GM18526 (cell line): ENCODE measurements around the gene MTCH1.

ENCODE experiments used
- POLR2A ChIP-seq: IDR thresholded peaks from 3 replicates; pipeline ENCODE4 v1.6.1; 2011; ENCODE audit not compliant: insufficient read length; ENCODE audit errors: extremely low read depth

MTCH1 gene

DNA sequence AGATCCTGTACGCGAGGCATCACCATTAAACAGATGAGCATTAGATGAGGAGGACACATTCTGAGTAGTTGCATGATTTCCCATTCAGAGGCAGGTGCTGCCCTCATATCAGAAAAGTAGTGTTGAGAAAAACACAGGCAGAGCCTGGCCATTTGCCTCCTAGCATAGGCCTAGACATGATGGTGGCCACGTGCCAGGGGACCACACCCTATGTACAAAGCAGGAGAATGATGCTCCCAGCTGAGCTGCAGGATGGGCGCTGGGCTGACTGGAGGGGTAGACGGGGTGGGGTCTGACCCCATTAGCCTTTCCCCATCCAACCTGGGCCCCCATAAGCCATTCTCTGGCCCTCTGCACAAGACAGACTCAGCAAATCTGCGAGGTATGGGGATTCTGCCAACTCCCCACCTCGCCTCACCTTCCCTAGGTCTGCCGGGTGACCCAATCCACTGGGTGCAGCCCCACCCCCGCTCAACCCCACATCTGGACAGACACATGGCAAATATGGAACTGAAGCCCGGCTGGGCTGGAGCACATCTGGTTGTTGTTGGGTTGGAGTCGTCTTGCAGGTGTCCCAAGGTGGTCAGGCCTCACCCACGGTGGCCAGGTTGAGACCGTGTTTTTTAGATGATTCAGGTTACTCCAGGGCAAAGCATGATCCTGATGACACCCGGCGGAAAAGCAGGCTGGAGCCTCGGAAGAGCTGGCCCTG, 17.6 kb downstream of the MTCH1 start:
- TF ChIP-seq POLR2A: no peak

DNA sequence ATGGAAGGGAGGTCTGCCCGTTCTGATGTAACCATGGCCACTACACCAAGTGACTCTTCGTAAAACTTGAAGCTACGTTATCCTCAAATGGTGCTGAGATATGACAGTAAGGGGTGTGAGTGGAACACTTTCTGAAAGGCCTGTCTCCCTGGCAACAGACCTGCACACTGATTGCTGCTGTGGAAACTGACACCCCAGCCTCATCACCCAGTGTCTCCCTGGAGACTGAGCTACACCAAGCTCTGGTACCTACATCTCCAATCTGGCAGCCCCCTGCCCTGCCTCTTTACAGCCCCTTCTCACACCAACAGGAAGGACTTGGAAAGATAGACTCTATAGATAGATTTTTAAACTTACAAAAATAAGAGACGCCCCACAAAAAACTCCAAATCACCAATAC, 18.2 kb downstream of the MTCH1 start:
- TF ChIP-seq POLR2A: no peak

DNA sequence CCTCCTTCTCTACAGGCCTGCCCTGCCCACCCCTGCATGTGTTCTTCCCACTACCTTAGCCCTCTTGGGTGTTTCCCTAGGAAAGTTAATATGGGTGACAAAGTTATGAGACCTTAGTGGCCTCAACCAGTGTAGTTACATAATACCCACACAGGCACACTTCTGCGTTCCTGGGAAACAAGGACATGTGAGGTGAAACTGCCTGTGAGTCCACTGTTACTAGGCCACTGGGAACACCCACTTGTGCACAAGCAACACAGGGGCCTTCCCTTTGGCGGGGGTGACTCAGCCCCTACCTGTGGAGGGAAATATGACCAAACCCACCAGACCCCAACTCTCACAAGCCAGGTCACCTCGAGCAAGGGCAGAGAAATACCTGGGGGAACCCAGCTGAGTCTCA, 18.7 kb downstream of the MTCH1 start:
- no peak for TF ChIP-seq POLR2A

DNA sequence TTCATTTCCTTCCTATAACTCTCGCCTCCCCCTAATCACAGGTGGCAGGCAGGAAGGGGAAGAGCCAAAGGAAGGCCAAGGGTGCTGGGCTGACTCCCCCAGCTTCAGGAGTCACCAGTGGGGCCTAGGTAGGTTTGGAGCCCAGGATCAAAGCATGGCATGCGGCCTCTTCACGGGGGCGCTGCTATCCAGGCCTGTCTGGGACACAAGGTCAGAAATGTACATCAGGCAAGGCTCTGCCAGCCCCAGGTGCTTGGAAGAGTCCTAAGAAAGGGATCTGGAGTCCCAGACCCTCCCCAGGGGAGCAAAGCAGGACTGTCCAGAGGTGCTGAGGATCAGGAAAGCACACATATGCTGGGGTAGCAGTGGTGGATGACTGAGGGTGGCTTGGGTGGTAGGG, 21.1 kb downstream of the MTCH1 start:
- no peak for TF ChIP-seq POLR2A

DNA sequence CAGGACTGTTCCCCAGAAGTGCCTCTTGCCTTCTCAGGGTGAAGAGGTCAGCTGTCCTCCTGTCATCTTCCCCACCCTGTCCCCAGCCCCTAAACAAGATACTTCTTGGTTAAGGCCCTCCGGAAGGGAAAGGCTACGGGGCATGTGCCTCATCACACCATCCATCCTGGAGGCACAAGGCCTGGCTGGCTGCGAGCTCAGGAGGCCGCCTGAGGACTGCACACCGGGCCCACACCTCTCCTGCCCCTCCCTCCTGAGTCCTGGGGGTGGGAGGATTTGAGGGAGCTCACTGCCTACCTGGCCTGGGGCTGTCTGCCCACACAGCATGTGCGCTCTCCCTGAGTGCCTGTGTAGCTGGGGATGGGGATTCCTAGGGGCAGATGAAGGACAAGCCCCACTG, 21.6 kb downstream of the MTCH1 start:
- TF ChIP-seq POLR2A: no peak

DNA sequence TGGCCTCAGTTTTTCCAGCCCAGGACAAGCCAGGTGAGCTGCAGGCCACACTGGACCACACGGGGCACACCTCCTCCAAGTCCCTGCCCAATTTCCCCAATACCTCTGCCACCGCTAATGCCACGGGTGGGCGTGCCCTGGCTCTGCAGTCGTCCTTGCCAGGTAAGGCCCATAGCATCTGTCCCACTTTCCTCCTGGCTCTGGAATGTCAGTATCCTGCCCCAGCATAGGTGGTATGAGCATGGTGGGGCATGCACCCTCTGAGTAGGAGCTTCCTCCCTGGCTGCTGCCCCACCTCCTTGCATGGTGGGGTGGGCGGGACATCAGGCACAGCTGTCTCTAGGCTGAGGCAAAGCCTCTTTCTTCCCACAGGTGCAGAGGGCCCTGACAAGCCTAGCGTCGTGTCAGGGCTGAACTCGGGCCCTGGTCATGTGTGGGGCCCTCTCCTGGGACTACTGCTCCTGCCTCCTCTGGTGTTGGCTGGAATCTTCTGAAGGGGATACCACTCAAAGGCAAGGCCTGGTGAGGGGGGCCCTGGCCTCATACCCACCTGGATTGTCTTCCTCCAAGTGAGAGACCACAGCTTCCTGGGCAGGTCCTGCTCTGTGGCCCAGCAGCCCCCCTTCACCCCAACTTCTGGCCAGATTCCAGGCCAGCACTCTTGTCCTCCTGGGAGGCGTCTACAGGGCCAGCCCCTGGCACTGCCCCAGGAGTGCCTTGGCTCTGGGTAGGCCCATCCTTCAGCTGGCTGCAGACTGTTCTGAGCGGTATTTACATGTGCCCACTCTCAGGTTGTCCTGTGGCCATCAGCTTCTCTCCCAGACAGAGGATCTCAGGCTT, 22.3 kb downstream of the MTCH1 start:
- no peak for TF ChIP-seq POLR2A

DNA sequence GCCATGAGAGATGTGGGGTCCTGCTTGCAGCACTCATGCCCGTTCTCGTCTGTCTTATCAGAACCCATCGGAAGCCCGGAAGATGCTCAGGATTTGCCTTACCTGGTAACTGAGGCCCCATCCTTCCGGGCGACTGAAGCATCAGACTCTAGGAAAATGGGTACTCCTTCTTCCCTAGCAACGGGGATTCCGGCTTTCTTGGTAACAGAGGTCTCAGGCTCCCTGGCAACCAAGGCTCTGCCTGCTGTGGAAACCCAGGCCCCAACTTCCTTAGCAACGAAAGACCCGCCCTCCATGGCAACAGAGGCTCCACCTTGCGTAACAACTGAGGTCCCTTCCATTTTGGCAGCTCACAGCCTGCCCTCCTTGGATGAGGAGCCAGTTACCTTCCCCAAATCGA, 23.1 kb downstream of the MTCH1 start:
- no peak for TF ChIP-seq POLR2A

DNA sequence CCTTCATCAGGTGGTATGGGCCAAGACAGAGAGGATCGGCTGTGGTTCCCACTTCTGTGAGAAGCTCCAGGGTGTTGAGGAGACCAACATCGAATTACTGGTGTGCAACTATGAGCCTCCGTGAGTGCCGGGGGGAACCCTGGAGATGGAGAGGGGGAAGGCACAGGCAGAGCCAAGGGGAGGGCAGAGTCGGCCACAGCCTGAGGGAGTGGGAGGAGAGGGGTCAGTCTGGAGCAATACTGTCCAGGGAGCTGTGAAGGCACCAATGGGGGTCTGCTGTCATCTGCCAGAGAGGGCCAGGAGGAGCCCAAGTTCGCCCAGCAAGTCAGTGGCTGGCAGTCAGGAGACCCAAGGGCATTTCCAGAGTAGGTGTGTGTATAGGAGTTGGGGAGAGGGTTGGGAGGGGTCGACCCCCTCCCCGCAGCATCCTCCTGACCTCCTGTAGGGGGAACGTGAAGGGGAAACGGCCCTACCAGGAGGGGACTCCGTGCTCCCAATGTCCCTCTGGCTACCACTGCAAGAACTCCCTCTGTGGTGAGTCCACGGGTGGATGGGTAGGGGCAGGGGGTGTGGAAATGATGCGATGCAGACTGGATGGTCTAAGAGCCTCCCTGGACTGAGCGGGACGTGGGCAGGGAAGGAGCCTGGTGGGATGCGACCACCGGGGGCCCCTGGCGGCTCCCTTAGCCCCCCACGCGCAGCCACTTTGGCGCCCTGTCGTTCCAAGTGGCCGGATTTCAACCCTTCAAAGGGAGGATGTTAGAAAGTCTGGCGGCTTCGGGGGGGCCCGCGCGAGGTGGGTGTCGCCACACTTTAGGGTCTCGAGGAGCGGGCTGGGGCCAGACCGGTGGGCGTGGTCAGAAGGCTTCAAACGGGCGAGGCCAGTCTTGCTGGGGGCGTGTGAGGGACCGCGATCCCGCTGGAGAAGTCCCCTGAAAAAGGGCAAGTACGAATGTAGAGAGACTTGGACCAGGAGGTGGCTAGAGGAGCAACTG, 24.3 kb downstream of the MTCH1 start:
- no peak for TF ChIP-seq POLR2A

DNA sequence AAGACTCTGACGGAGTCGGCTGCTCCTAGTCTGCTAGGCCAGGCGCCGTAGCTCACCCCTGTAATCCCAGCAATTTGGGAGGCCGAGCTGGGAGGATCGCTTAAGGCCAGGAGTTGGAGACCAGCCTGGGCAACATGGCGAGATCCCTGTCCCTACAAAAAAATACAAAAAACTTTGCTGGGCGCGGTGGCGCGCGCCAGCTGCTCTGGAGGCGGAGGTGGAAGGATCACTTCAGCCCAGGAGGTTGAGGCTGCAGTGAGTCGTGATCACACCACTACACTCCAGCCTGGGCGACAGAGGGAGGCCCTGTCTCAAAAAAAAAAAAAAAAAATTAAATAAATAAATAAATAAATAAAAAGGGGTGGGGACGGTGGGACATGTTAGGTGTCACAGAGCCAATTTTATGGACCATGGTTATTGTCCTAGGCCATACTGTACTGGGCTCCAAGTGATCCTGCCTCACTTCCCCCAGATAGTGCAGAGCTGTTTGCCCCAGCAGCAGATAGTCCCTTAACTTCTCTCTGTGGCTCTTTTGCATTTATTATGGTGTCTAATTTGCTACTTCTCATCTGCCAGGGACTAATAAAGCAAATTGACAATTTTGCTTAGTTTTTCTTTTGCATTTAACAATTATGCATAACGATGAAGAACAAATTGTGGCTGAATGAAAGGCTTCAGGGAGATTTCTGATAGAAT, 26.3 kb downstream of the MTCH1 start:
- no peak for TF ChIP-seq POLR2A

DNA sequence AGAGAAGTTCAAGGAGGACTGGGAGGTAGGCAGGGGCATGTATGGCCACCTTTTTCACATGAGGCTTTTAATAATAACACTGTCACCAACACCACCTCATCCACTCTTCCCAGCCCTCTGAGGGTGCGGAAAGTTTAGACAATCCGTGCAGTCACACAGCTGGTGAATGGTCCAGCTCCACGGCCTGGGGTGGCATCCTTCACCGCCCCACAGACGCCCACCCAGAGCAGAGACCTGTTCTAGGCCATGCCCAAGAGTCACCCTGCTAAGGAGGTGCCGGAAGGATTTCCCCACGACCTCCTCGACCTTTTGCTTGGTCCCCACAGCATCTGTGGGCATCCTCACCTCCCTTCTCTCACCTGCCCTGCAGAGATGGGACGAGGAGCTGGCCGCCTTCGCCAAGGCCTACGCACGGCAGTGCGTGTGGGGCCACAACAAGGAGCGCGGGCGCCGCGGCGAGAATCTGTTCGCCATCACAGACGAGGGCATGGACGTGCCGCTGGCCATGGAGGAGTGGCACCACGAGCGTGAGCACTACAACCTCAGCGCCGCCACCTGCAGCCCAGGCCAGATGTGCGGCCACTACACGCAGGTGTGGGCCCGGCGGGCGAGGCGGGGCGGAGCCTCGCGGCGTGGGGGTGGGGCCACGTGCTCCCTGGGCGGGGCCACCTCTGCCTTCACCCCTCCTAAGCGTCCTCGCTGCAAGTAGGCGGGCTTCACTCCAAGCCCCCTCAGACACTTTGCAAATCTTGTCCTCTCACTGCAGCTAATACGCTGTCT, 27.0 kb downstream of the MTCH1 start:
- no peak for TF ChIP-seq POLR2A

DNA sequence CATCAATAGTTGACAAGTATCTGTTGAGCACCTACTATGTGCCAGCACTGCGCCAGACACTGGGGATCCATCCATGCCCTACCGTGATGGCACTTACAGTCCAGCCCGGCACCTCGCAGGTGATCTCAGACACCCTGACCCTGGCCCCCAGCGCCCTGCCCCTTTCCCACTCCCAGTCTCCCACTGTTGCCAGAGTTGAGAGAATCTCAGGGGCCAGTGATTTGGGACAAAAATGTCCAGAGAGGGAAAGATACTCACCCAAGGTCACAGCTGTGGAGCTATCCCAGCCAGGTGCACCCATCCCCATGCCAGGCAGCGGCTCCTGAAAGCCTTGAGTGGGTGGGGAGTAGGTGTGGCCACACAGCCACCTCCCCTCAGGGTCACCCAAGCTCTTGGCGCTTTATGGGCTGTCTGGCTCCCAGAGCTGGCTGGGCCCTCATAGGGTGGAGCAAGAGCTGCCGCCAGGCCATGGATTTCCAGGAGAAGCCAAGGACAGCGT, 28.2 kb downstream of the MTCH1 start:
- TF ChIP-seq POLR2A: no peak

DNA sequence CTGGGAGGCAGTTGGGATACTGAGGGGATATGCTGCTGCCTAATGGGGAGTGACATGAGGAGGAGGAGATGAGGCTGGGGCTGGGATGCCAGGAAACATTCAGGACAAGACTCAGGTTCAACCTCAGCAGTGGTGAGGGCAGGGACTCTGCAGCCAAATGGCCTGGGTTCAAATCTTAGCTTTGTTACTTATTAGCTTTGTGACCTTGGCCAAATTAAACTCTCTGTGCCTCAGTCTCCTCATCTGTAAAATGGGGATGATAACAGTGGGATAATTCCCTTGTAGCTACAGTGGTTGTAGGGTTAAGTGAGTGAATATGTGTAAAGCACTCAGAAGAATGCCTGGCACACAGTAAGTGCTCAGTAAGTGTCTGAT, 29.6 kb downstream of the MTCH1 start:
- no peak for TF ChIP-seq POLR2A

DNA sequence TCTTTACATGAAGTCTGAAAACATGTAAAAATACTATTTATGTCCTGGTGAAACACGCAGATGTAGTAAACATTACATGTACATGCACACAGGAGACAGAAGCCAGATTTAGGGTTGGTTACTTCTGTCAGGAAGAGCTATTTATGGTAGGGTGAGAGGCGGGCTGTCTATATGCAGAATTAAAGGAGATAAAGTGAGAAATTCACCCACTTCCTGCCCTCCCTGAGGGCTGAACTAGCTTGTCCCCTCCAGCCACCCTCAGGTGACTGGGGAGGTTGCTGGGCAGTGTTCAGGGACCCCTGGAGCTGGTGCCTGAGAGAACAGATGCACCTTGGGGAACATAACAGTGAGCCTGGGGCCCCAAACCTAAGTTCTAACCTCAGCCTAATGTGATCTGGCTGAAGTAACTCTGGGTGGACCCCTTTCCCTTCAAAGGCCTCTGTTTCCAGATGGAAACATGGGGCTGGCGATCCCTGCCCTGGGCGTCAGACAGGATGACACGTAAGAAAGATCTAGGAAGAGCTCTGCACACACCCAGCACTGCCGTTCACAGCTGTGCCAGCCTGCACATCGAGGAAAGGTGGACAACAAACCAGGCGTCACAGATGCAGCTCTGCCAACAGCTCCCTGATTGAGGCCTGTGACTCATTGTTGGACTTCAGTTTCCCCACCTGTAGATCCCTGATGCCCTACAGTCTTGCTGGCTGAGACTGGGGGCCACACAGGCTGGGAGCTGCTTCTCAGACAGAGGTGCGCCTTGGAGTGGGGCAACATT, 30.1 kb downstream of the MTCH1 start:
- TF ChIP-seq POLR2A: no peak
